ENCODE measurements around the gene PLCG1.

Gene PLCG1

DNA sequence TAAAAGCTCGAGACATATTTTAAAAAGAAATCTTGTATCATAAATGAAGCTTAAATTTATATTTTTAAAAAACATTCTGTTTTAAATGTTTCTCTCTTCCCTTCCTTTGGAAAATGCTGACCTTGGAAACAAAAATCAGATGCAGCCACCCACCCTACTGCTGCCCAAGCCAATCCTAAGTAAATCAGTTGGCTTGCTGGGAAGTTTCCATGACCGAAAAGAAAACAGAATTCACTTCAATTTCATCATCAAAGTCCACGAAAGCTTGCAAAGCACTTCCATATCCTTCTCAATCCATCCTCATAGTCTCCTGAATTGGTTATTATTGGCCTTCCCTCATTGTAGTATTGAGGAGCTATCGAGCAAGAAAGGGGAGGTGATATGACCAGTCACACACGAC, 80.1 kb downstream of the PLCG1 start:
- H3K18ac ChIP-seq (ENCODE audit: low read length), result no peak overlapping the region

DNA sequence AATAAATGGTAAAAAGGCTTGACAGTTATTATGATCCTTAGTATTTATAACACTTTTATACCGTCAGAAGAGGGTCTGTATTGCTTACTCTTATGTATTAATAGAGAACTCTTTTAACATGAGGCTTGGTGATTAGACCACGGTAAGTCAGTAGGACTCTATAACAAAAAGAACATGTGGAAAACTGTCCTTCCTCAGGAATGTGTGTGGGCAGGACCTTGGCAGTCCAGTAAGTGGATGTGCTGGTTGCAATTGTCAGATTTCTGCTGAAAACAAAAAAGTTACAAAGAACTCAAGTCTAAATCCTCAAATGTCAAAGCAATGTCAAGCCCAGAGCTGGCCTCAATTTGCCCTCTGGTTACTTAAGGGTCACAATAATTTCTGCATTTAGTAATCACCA, 81.1 kb downstream of the PLCG1 start:
- no peak overlapping the region for H2BK15ac ChIP-seq (replicated peaks; ENCODE audit: low read depth)
- H3K36me3 ChIP-seq (ENCODE audit: control insufficient read depth, insufficient read depth, low read length), result no peaks in the 10 kb centered on the region
- no peak overlapping the region for H2AK5ac ChIP-seq (ENCODE audit: low read length)
- WGBS (ENCODE audit: extremely low coverage, insufficient coverage, low lambda C conversion rate), result no CpG with 5 or more reads among the region's 2 CpGs
- no peak overlapping the region for H3K4me3 ChIP-seq (ENCODE audit: low read length)
- H3K18ac ChIP-seq (ENCODE audit: low read length), result no peak overlapping the region
- H2BK120ac ChIP-seq (ENCODE audit: low read depth, low read length), result no peak overlapping the region
- H3K56ac ChIP-seq (ENCODE audit: low read length), result no peak overlapping the region
- H3K79me1 ChIP-seq (ENCODE audit: low read length), result no peaks in the 10 kb centered on the region
- no peak overlapping the region for H3K27ac ChIP-seq (ENCODE audit: low read depth, low read length)
- H4K5ac ChIP-seq (ENCODE audit: low read length), result no peak overlapping the region
- H3K27me3 ChIP-seq (ENCODE audit: insufficient read depth, low read length, poor library complexity), result no peaks in the 10 kb centered on the region
- H2BK5ac ChIP-seq (ENCODE audit: low read length), result no peak overlapping the region
- H3K79me2 ChIP-seq (ENCODE audit: control insufficient read depth, insufficient read depth, low read length), result no peaks in the 10 kb centered on the region
- H3K23ac ChIP-seq (ENCODE audit: low read length), result no peak overlapping the region
- no peak overlapping the region for H3K4ac ChIP-seq (ENCODE audit: low read depth, low read length)
- no peak overlapping the region for H3K4me2 ChIP-seq (ENCODE audit: low read length)
- no peak for DNase-seq
- H3K4me1 ChIP-seq (ENCODE audit: control insufficient read depth, low read depth, low read length), result no peaks in the 10 kb centered on the region
- H4K8ac ChIP-seq (ENCODE audit: low read depth, low read length), result no peak overlapping the region
- H3K9ac ChIP-seq (ENCODE audit: low read length), result no peak overlapping the region

More for the DNA sequence above, 80.1 kb downstream of the PLCG1 start:
- no peak overlapping the region for H2BK15ac ChIP-seq (replicated peaks; ENCODE audit: low read depth)
- H3K4me1 ChIP-seq (ENCODE audit: control insufficient read depth, low read depth, low read length), result no peaks in the 10 kb centered on the region
- H2BK120ac ChIP-seq (ENCODE audit: low read depth, low read length), result no peak overlapping the region
- no peak overlapping the region for H3K4ac ChIP-seq (ENCODE audit: low read depth, low read length)
- no peaks in the 10 kb centered on the region for H3K79me2 ChIP-seq (ENCODE audit: control insufficient read depth, insufficient read depth, low read length)
- no peak for DNase-seq
- no peak overlapping the region for H3K56ac ChIP-seq (ENCODE audit: low read length)
- H4K5ac ChIP-seq (ENCODE audit: low read length), result no peak overlapping the region
- no peaks in the 10 kb centered on the region for H3K36me3 ChIP-seq (ENCODE audit: control insufficient read depth, insufficient read depth, low read length)
- H3K9ac ChIP-seq (ENCODE audit: low read length), result no peak overlapping the region
- no peak overlapping the region for H3K4me2 ChIP-seq (ENCODE audit: low read length)
- H2BK5ac ChIP-seq (ENCODE audit: low read length), result no peak overlapping the region
- H3K27ac ChIP-seq (ENCODE audit: low read depth, low read length), result no peak overlapping the region
- H3K4me3 ChIP-seq (ENCODE audit: low read length), result no peak overlapping the region
- H3K23ac ChIP-seq (ENCODE audit: low read length), result no peak overlapping the region
- H3K27me3 ChIP-seq (ENCODE audit: insufficient read depth, low read length, poor library complexity), result no peaks in the 10 kb centered on the region
- H4K8ac ChIP-seq (ENCODE audit: low read depth, low read length), result no peak overlapping the region
- no peaks in the 10 kb centered on the region for H3K79me1 ChIP-seq (ENCODE audit: low read length)
- H2AK5ac ChIP-seq (ENCODE audit: low read length), result no peak overlapping the region
- no CpG with 5 or more reads among the region's 5 CpGs for WGBS (ENCODE audit: extremely low coverage, insufficient coverage, low lambda C conversion rate)

DNA sequence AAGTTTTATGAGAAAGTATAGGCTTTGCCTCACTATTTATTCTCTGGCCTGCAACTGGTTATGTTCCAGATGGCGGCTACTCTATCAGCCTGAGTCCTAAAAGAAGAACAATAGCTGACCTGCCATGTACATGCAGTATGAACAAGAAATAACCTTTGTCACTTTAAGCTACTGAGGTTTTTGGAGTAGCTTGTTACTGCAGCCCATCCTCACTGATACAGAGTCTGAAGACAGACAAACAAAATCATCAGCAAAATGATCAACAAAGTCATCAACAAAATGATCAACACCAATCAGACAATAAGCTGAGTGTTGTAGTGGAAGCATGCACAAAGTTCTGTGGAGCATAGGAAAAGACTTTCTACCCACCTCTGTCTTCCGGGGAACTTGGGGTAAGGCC, 82.5 kb downstream of the PLCG1 start:
- Histone ChIP-seq H3K79me2 (ENCODE audit: control insufficient read depth, insufficient read depth, low read length) (no peaks in the 10 kb centered on the region), H4K8ac (ENCODE audit: low read depth, low read length) (no peak overlapping the region), H2BK120ac (ENCODE audit: low read depth, low read length) (no peak overlapping the region), H3K4me3 (ENCODE audit: low read length) (no peak overlapping the region), H3K18ac (ENCODE audit: low read length) (no peak overlapping the region), H3K36me3 (ENCODE audit: control insufficient read depth, insufficient read depth, low read length) (no peaks in the 10 kb centered on the region), H3K79me1 (ENCODE audit: low read length) (no peaks in the 10 kb centered on the region), H3K9ac (ENCODE audit: low read length) (no peak overlapping the region), H2BK5ac (ENCODE audit: low read length) (no peak overlapping the region), H3K56ac (ENCODE audit: low read length) (no peak overlapping the region), H2BK15ac (replicated peaks; ENCODE audit: low read depth) (no peak overlapping the region), H3K4me2 (ENCODE audit: low read length) (no peak overlapping the region), H3K27ac (ENCODE audit: low read depth, low read length) (no peak overlapping the region), H2AK5ac (ENCODE audit: low read length) (no peak overlapping the region), H3K4me1 (ENCODE audit: control insufficient read depth, low read depth, low read length) (no peaks in the 10 kb centered on the region), H3K4ac (ENCODE audit: low read depth, low read length) (no peak overlapping the region), H3K27me3 (ENCODE audit: insufficient read depth, low read length, poor library complexity) (no peaks in the 10 kb centered on the region), H3K23ac (ENCODE audit: low read length) (no peak overlapping the region), H4K5ac (ENCODE audit: low read length) (no peak overlapping the region)
- WGBS (ENCODE audit: extremely low coverage, insufficient coverage, low lambda C conversion rate), result no CpG with 5 or more reads among the region's 2 CpGs
- no peak for DNase-seq

DNA sequence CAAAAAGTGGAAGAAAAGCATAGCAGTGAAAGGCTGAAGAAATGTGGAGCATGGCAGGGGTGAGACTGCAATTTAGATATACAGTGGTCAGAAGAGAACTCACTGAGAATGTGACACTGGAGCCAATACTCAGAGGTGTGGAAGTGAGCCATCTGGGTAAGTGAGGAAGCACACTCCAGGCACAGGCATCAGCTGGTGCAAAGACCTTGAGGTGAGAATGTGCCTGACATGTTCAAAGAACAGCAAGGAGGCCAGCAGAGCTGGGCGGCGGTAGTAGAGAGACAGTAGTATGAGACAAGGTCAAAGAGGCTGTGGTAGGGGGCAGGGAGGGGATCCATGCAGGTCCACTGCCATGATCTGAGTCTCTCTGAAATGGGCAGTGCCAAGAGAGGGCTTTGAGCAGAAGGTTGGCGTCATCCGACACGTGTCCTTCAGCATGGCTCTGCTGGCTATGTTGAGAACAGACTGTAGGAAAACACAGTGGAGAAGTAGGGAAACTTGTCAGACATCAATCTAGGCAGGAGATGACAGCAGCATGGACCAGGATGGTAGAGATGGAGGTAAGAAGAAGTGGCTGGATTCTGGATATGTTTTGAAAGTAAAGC, 84.4 kb downstream of the PLCG1 start:
- H2BK5ac ChIP-seq (ENCODE audit: low read length), result no peak overlapping the region
- H3K23ac ChIP-seq (ENCODE audit: low read length), result no peak overlapping the region
- no peaks in the 10 kb centered on the region for H3K36me3 ChIP-seq (ENCODE audit: control insufficient read depth, insufficient read depth, low read length)
- no peak overlapping the region for H2BK15ac ChIP-seq (replicated peaks; ENCODE audit: low read depth)
- no peak overlapping the region for H4K5ac ChIP-seq (ENCODE audit: low read length)
- H3K9ac ChIP-seq (ENCODE audit: low read length), result no peak overlapping the region
- no peak overlapping the region for H2AK5ac ChIP-seq (ENCODE audit: low read length)
- no peaks in the 10 kb centered on the region for H3K79me2 ChIP-seq (ENCODE audit: control insufficient read depth, insufficient read depth, low read length)
- WGBS (ENCODE audit: extremely low coverage, insufficient coverage, low lambda C conversion rate), result no CpG with 5 or more reads among the region's 5 CpGs
- no peak overlapping the region for H3K18ac ChIP-seq (ENCODE audit: low read length)
- H4K8ac ChIP-seq (ENCODE audit: low read depth, low read length), result no peak overlapping the region
- H3K4ac ChIP-seq (ENCODE audit: low read depth, low read length), result no peak overlapping the region
- no peak overlapping the region for H3K4me3 ChIP-seq (ENCODE audit: low read length)
- H3K4me1 ChIP-seq (ENCODE audit: control insufficient read depth, low read depth, low read length), result no peaks in the 10 kb centered on the region
- H3K27me3 ChIP-seq (ENCODE audit: insufficient read depth, low read length, poor library complexity), result no peaks in the 10 kb centered on the region
- H3K56ac ChIP-seq (ENCODE audit: low read length), result no peak overlapping the region
- no peaks in the 10 kb centered on the region for H3K79me1 ChIP-seq (ENCODE audit: low read length)
- H2BK120ac ChIP-seq (ENCODE audit: low read depth, low read length), result no peak overlapping the region
- no peak overlapping the region for H3K4me2 ChIP-seq (ENCODE audit: low read length)
- no peak overlapping the region for H3K27ac ChIP-seq (ENCODE audit: low read depth, low read length)
- no peak for DNase-seq

DNA sequence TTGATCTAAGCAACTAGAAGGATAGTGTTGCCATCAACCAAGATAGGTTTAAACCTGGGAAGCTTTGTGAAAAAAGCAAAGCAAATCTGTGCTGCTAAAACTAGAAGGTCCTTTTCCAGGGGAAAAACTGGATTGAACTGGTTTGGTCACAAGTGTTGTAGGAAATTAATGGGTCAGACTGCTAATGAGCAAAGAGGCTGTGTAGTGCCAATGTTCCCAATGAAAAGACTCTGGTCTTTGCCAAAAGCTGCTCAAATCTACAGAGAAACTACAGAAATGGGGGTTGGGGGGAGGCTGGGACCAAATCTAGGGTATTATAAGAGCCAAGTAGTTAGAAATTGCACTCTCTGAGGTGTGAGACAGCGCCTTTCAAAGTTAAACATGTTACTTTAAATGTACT, 85.0 kb downstream of the PLCG1 start:
- no peak overlapping the region for H3K23ac ChIP-seq (ENCODE audit: low read length)
- H2AK5ac ChIP-seq (ENCODE audit: low read length), result no peak overlapping the region
- no peak overlapping the region for H3K27ac ChIP-seq (ENCODE audit: low read depth, low read length)
- no peaks in the 10 kb centered on the region for H3K79me2 ChIP-seq (ENCODE audit: control insufficient read depth, insufficient read depth, low read length)
- no peak overlapping the region for H2BK120ac ChIP-seq (ENCODE audit: low read depth, low read length)
- no peaks in the 10 kb centered on the region for H3K36me3 ChIP-seq (ENCODE audit: control insufficient read depth, insufficient read depth, low read length)
- no peak overlapping the region for H3K4me2 ChIP-seq (ENCODE audit: low read length)
- no peak overlapping the region for H3K56ac ChIP-seq (ENCODE audit: low read length)
- no peak overlapping the region for H4K5ac ChIP-seq (ENCODE audit: low read length)
- H3K27me3 ChIP-seq (ENCODE audit: insufficient read depth, low read length, poor library complexity), result no peaks in the 10 kb centered on the region
- H3K18ac ChIP-seq (ENCODE audit: low read length), result no peak overlapping the region
- no CpG with 5 or more reads among the region's 1 CpG for WGBS (ENCODE audit: extremely low coverage, insufficient coverage, low lambda C conversion rate)
- DNase-seq, result no peak
- no peak overlapping the region for H2BK15ac ChIP-seq (replicated peaks; ENCODE audit: low read depth)
- no peak overlapping the region for H3K9ac ChIP-seq (ENCODE audit: low read length)
- H4K8ac ChIP-seq (ENCODE audit: low read depth, low read length), result no peak overlapping the region
- H2BK5ac ChIP-seq (ENCODE audit: low read length), result no peak overlapping the region
- H3K79me1 ChIP-seq (ENCODE audit: low read length), result no peaks in the 10 kb centered on the region
- H3K4me3 ChIP-seq (ENCODE audit: low read length), result no peak overlapping the region
- H3K4me1 ChIP-seq (ENCODE audit: control insufficient read depth, low read depth, low read length), result no peaks in the 10 kb centered on the region
- no peak overlapping the region for H3K4ac ChIP-seq (ENCODE audit: low read depth, low read length)

DNA sequence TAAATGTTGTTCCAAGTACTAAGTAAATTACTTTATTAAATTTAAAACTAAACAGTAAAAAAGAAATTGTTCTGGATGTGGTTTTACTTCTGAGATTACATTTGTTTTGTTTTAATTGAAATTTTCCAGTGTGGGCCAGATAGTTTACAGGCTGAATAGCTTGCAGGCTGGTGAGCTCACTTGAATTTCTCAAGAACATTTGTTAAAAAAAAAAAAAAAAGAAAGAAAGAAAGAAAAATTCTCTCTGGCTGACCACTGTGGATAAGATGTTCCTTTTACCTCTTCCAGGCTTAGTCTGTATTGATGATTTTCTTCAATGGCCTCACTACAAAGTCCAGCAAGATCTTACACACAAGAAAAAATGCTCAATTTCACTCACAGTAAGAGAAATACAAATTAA, 85.4 kb downstream of the PLCG1 start:
- H3K56ac ChIP-seq (ENCODE audit: low read length), result no peak overlapping the region
- H3K4me1 ChIP-seq (ENCODE audit: control insufficient read depth, low read depth, low read length), result no peaks in the 10 kb centered on the region
- no peak for DNase-seq
- H3K36me3 ChIP-seq (ENCODE audit: control insufficient read depth, insufficient read depth, low read length), result no peaks in the 10 kb centered on the region
- H2BK5ac ChIP-seq (ENCODE audit: low read length), result no peak overlapping the region
- no peak overlapping the region for H2BK15ac ChIP-seq (replicated peaks; ENCODE audit: low read depth)
- H3K27ac ChIP-seq (ENCODE audit: low read depth, low read length), result no peak overlapping the region
- H4K5ac ChIP-seq (ENCODE audit: low read length), result no peak overlapping the region
- H2BK120ac ChIP-seq (ENCODE audit: low read depth, low read length), result no peak overlapping the region
- no peak overlapping the region for H3K4me3 ChIP-seq (ENCODE audit: low read length)
- H3K9ac ChIP-seq (ENCODE audit: low read length), result no peak overlapping the region
- no peak overlapping the region for H3K23ac ChIP-seq (ENCODE audit: low read length)
- H3K79me1 ChIP-seq (ENCODE audit: low read length), result no peaks in the 10 kb centered on the region
- no peak overlapping the region for H3K4me2 ChIP-seq (ENCODE audit: low read length)
- H4K8ac ChIP-seq (ENCODE audit: low read depth, low read length), result no peak overlapping the region
- H3K4ac ChIP-seq (ENCODE audit: low read depth, low read length), result no peak overlapping the region
- H2AK5ac ChIP-seq (ENCODE audit: low read length), result no peak overlapping the region
- H3K79me2 ChIP-seq (ENCODE audit: control insufficient read depth, insufficient read depth, low read length), result no peaks in the 10 kb centered on the region
- H3K27me3 ChIP-seq (ENCODE audit: insufficient read depth, low read length, poor library complexity), result no peaks in the 10 kb centered on the region
- H3K18ac ChIP-seq (ENCODE audit: low read length), result no peak overlapping the region
